Measurements from ENCODE around the gene TMEM223.
"Not testable (repeated sequence)": the region's sequence is repeated elsewhere in the genome, so short reads cannot be mapped to it uniquely, and the experiment has no call there.

TMEM223 gene

DNA sequence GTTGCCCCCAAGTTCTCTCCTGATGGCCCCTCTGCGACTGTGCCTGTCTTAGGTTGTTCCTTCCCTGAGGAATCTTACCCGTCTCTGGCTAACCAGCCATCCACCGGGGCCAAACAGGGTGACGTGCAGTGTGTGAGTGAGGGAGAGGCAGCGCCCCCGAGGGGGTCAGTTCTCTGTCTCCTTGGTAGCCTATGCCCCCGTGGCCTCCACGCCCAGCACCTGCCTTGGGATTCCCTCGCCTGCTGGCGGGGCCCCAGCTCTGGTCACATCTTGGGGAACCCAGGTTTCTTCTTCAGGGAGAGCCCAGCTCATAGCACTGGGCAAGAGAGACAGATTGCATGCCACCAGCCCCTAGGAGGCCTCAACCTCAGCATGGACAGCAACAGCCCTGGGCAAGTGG is 7.7 kb upstream of the TMEM223 start:
- no peak for DNase-seq (ENCODE audit: low spot score)

DNA sequence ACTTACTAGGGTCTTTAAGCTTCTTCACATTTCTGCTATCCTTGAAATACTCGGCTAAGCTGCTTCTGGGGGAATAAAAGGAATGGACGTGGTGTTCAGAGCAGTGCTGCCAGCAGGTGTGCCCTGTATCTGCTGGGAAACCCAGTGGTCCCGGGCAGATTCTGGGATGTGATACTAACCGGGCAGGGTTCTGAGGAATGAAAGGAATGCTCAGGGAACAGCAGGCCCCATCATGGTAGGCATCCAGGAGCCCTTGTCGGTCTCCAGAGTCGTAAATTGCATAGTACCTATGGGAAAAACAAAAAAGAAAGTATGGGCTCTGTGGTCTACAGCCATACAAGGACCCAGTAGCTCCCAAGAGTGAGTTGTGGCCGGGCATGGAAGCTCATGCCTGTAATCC is 4.5 kb upstream of the TMEM223 start:
- no peak for DNase-seq (ENCODE audit: low spot score)

DNA sequence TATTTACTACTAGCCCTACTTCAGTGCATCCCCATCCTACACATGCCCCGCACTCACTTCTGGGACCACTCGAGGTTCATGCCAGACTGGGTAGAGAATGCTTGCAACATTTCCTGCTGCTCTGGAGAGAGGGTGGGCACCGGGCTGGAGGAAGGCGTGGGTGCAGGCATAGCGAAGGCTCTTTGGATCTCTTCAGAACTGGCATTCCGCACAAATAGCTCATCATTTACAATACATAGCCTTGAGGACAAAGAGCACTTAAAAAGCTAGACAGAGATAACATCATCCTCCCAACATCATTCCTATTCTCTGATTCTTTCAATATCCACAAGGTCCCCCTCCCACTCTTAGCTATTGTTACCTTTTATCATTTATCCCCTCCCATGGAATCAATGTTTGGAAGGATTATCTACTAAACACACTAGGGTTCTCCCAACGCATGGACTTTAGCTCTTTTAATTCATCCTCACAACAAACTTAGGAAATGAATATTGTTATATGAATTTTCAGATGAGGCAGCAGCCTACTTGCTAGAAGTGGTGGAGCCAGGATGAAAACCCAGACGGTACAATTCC is 2.5 kb upstream of the TMEM223 start:
- DNase-seq (ENCODE audit: low spot score), result no peak

DNA sequence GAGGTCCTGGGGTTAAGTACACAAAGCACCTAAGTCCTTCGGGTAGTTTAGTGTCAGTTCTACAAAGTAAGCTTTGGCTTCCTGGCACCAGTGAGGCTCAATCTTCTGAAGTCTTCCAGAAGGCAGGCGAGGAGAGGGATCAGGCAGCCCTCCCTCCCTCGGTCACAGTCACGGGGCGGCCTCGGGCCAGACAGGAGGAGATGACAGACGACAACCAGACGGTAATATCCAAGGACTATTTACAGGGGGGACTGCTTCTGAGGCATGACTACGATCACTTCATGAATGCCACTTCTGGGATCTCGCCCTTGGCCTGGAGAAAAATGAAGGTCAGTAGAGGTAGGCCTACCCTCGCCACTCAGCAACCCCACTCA is 383 bp upstream of the TMEM223 start:
- DNase-seq (ENCODE audit: low spot score), result no peak

DNA sequence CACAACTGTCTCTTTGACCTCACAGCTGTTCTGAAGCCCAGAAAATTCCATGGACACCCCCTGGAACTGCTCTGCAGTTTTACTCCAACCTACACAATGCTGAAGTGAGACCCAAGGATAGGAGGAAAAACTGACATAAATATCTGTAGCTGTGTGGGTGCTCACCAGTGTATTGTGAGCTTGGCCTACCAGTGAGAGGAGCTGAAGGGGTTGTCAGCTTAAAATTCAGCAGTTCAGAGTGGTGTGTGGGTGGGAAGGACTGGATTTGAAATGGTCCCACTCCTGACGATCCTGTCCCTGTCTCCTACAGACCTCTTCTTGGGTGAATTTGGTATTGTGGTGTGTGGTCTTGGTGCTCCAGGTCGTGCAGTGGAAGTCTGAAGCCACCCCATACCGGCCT is 2.2 kb downstream of the TMEM223 start:
- DNase-seq (ENCODE audit: low spot score), result no peak

DNA sequence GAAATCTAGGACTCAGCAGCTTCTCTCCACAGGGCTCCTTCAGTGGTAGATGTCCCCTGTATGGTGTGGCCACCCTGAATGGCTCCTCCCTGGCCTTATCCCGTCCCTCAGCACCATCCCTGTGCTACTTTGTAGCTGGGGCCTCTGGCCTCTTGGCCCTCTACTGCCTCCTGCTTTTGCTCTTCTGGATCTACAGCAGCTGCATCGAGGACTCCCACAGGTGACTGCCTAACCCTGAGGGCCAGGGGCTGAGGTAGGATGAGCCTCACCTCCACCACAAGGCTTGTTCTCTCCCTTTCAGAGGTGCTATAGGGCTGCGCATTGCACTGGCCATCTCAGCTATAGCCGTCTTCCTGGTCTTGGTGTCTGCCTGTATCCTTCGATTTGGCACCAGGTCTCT is 2.8 kb downstream of the TMEM223 start:
- DNase-seq (ENCODE audit: low spot score), result no peak

DNA sequence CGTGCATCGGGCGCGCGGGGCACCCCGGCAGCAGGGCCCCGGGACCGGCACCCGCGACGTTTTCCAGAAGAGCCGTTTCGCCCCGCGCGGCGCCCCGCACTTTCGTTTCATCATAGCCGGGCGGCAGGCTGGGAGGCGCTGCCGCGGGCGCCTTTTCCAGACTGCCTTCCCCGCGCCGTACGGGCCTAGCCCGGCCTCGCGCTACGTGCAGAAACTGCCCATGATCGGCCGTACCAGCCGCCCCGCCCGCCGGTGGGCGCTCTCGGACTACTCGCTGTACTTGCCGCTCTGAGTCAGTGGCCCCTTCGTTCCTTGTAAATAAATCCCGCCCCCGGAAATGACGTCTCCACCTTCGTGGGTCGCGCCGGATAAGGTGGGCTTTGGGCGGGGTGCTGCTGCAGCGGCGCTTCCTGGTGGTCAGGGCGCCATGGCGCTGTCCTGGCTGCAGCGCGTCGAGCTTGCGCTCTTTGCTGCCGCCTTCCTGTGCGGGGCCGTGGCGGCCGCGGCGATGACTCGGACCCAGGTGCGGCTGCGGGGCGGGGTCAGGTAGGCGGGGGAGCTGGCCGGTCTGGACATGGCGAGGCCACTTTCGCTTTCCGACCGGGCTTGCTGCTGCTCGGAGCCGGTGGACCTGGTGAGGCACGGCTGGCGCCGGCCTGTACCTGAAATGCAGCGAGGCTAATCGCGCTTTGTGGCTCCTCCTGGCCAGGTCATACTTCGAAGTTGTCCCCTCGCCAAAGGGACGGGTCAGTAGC is 4.6 kb downstream of the TMEM223 start, which contains the start of gene TMEM179B:
Gene TMEM179B (plus strand): TSS at position 398 of the 755 bp plus-strand sequence. CDS start 30 bp downstream, at position 428.
- DNase-seq (ENCODE audit: low spot score), result peak; percentile 94

DNA sequence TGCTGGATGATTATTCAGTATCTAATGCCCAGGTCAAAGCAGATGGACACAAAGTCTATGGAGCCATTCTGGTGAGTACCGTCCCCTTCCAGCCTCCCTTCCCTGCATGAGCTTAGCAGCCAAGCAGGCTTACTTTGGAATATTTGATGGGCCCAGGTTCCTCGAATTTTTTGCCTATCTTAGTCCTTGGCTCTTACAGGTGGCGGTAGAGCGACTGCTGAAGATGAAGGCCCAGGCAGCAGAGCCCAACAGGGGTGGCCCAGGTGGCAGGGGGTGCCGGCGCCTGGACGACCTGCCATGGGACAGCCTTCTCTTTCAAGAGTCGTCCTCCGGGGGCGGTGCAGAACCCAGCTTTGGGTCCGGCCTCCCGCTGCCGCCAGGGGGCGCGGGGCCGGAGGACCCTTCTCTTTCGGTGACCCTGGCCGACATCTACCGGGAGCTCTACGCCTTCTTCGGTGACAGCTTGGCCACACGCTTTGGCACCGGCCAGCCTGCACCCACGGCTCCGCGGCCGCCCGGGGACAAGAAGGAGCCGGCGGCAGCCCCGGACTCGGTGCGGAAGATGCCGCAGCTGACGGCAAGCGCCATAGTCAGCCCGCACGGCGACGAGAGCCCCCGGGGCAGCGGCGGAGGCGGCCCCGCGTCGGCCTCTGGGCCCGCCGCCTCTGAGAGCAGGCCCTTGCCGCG is 5.3 kb downstream of the TMEM223 start:
- peak; percentile 92 for DNase-seq (ENCODE audit: low spot score)

DNA sequence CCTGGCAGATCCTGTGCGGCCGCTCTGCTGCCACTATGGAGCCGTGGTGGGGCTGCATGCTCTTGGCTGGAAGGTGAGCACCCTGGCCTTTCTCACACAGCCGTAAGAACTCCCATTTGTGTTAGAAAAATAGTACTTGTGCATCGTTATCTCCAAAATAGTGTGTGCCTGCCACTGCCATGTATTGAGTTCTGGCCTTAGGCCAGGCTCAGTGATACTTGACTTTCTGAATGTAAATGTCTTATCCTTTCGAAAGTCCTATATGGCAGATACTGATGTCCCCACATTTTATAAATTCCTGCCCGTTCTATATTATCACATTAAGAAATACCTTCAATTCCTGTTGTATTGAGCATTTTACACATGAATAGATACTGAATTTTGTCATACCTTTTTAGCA is 9.1 kb downstream of the TMEM223 start:
- no peak for DNase-seq (ENCODE audit: low spot score)

DNA sequence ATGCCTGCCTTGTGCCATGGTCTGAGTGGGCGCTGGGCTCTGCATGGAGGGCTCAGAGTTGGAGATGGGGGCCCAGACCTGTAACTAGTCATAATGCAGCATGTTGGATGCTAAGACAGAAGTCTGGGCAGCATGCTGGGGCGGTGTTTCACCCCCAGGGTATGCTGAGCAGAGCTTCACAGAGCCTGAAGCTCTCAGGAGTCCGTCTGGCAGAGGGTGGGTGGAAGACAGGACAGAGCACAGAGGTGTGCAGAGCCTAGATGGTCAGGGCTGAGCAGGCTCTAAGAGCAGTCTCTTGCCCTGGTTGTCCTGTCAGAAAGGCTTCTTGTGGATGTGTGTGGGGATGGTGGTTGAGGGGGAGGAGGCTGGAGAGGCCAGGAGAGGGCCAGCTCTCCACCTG is 13.4 kb downstream of the TMEM223 start:
- no peak for DNase-seq (ENCODE audit: low spot score)

DNA sequence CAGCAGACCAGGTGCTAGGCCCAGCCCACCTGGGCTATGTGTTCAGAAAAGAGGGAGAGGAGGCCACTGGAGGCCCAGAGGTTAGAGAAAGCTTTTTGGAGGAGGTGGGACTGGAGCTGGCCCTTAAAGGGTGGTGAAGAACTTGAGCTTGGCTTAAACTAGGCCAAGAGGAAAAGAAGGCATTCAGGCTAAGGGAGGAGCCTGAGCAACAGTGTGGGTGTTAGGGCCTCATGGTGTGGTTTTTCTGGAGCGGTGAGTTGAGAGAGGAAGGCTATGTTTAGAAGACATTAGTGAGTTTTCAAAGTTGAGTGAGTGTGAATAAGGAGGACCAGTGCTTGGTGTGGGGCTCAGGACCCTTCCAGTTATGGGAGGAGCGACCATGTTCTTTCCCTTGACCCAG is 14.4 kb downstream of the TMEM223 start:
- no peak for DNase-seq (ENCODE audit: low spot score)

DNA sequence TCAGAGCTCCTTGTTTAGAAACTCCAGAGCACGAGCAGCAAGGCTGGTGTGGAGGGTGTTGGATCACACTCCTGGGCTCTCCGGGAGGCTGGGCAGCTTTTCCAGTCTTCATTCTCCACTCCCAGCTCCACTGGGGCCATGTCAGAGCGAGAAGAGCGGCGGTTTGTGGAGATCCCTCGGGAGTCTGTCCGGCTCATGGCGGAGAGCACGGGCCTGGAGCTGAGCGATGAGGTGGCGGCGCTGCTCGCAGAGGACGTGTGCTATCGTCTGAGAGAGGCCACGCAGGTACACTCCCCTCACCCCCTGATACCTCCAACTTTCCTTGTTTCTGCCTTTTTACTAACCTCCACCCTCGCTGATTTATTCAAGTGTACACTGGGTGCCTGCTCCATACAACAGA is 16.2 kb downstream of the TMEM223 start:
- DNase-seq (ENCODE audit: low spot score), result no peak

DNA sequence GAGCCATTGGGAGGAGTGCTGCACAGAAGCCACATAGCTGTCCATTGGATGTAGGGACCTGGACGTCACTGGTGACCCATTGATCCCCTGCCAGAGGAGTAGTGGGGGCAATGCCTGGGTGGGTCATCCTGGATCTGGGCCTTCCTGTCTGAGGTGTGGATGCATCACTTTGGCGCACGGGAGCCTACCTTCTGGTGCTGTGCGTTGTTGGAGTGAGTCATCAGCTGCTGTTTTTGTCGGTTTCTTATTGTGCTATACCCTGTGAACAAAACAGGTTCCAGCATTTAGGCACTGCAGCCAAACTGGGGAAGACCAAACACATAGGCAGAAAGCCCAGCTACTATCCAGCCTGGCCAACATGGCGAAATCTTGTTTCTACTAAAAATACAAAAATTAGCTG is 17.4 kb downstream of the TMEM223 start:
- DNase-seq (ENCODE audit: low spot score), result no peak

DNA sequence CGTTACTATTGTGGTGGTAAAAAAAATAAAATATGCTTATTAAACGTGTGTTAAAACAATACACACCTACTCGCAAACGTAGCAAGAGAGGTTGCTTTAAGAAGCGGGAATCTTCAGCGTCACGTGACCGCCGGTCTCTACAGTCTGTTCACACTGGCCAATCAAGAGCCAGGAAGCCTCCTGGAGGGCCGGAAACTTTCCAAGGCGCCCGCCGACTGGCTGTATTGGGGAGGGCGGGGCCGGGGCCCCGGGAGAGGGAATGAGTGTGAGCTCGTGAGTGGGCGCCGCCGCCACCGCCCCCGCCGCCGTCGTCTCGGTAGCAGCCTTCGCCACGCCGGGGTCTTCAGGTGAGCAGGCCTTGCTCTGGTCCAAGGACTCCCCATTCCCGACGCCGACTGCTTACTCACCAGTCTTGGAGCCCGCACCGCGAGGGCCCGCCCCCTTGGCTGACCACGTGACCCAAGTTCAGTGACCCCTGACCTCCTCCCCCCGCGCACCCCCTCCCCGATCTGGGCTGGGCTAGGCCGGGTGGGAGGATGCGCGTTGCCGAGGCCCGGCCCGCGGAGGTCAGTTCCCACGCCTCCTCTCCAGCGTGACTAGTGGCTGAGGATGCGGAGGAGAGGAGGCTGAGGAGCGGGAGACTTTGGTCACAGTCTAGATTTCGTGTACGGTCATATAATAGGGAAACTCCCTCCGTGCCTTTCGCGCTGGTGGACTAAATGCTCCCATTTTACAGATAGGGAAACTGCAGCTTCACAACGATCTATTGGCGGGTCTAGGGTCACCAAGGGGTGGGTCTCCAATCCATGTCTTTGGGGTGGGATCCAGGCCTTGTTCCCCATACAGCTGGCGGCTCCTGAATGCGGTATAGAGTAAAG is 20.4 kb downstream of the TMEM223 start, which contains the start of gene TAF6L:
Gene TAF6L (plus strand): TSS at position 253 of the 878 bp plus-strand sequence. CDS start 4,388 bp downstream, outside the sequence.
- DNase-seq (ENCODE audit: low spot score), result peak; percentile 93

DNA sequence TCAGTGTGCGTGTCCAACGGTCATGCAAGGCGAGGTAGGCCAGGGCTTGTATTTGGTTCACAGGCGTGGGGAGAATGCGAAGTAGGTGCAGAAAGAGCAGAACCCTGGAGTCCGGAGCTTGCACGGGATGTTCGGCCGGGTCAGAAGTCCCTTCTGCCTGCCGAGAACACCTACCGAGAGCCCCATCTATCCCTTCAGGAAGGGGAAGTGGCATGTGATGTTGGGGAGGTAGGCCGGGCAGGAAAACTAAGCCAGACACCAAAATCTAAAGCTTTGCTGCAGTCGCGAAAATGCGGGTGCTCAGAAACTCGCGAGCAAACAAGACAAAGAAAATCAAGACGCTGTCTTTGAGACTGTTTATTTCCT is 21.0 kb downstream of the TMEM223 start:
- DNase-seq (ENCODE audit: low spot score), result no peak

DNA sequence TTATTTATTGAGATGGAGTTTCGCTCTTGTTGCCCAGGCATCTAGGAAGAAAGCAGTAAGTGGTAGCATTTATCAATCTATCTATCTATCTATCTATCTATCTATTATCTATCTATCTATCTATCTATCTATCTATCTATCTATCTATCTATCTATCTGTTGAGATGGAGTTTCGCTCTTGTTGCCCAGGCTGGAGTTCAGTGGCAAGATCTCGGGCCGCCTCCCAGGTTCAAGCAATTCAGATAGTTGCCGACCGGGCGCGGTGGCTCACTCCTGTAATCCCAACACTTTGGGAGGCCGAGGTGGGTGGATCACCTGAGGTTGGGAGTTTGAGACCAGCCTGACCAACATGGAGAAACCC is 31.0 kb downstream of the TMEM223 start:
- DNase-seq (ENCODE audit: low spot score), result not testable (repeated sequence)

DNA sequence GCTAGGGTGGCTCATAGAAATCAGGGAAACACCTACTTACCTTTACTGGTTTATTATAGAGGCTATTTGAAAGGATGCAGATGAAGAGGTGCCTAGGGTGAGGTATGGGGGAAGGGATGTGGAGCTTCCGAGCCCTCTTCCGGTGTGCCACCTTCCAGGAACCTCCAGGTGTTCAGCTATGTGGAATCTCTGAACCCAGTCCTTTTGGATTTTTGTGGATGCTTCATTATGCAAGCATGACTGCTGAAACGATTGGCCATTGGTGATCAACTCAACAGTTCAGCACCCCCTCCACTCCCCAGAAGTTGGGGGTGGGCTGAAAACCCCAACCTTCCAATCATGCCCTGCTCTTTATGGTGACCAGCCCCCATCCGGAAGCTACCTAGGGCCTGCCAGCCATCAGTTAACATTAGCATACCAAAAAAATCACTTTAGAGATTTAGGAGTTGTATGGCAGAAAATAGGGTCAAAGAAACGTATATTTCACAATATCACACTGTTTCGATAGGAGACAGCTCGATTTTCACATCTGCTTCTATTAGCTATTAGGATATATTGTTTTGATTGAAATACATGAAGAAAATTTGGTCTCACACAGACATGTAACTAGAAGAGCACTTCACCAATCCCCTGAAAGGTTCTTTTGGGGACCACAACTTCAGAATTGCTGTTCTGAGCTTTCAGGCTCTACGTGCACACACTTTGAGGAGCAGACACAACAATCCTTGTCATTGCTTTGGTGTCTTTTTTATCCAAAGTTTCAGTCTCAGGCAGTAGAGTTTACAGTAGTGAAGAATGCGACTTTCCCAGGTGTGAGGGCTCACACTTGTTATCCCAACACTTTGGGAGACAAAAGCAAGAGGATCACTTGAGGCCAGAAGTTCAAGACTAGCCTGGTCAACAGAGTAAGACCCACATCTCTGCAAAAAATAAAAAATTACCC is 33.7 kb downstream of the TMEM223 start:
- no peak for DNase-seq (ENCODE audit: low spot score)

DNA sequence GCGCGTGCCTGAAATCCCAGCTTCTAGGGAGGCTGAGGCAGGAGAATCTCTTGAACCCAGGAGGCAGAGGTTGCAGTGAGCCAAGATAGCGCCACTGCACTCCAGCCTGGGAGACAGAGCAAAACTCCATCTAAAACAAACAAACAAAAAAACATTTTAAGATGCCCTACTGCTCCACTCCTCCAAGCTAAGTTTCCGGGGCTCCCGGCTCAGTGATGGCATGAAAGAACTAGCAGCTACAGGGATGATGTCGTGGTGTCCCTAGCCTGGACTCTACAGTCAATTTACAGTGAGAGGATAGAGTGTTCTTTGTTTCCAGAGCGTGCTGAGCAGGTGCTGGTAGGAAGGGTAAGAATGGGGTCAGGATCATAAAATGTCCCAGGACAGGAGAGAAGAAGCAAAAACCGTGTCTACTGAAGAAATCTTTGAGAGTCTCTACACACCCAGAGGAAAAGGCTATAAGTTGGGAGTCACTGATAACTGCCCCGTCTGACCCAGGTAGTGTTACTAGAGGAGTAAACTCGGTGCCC is 36.7 kb downstream of the TMEM223 start:
- no peak for DNase-seq (ENCODE audit: low spot score)

DNA sequence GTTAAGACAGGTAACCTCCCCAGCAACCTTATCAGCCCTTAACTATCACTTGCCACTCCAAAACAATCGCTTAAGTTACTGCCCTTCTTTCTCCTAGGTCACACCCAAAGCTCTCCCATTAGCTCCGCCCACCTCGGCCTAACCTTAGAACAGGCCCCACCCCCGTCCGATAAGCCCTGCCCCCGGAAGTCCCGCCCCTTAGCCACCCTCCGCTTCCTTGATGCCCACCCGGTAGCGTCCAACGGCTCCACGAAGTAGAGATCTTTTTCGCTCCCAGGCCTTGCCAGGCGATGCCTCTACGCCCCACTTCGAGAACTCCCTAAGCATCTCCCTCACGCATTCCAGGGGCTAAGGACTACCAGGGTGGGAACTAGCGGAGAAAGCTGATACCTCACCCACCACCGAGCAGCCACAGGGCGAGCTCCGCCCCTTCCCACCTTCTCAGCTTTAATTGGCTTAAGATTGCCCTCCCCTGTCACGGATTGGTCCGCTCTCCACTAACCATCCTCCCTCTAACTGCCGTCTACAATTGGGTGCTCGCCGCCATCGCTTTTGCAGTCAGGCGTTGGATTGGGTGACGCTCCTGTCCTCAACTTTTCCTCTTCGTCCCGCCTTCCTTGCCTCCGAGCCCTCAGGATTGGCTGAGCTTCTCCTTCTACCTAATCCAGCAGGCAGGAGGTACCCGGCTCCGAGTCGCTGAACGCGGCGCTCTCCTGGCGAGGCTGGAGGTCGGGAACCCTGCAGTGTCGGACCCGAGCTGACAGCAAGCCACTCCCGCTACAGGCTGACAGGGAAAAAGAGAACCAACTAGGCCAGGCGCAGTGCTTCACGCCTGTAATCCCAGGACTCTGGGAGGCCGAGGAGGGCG is 37.8 kb downstream of the TMEM223 start, which contains the start of gene ZBTB3:
Gene ZBTB3 (minus strand): TSS at position 425 of the 868 bp plus-strand sequence. CDS start 496 bp downstream, outside the sequence.
- peak; percentile 82 for DNase-seq (ENCODE audit: low spot score)

Measured in HuH-7 (cell line).